A549 (cell line): Measurements from ENCODE around the gene PLIN4. TPM values are rescaled to one million over a fixed set of nuclear protein-coding genes. Genes with fewer than 3 reads are reported as not detected.
A peak's percentile ranks its signal among the peaks of the same experiment; 100 is the strongest.

Source experiments
- ATAC-seq, 2 experiments: fragments of 200-7000 bp in 1 of 2; fragments of >200 bp in 1 of 2; cut with Nextera tagmentation in 1 of 2; cut with Tn5 transposase in 1 of 2; 3 replicates each; pipeline versions ENCODE4 v1.8.0 to v1.9.1; 2018 to 2020; ENCODE audit warnings: mild to moderate bottlenecking in 1 of 2, moderate library complexity in 1 of 2
- CTCF ChIA-PET: fragments of 300-600 bp; sonication (Branson Sonifier 250); formaldehyde crosslinking; extraction: SDS; loops from one replicate; lab custom pipeline; 2021; ENCODE audit warnings: antibody characterized with exemption, inconsistent platforms; lab: Yijun Ruan, JAX
- POLR2A ChIA-PET: fragments of 350-600 bp; formaldehyde crosslinking; extraction: SDS; loops from one replicate; lab custom pipeline; 2021; ENCODE audit warnings: antibody characterized with exemption, inconsistent platforms; lab: Yijun Ruan, JAX
- DNase-seq, 2 experiments: peaks; one replicate each; pipeline versions ENCODE4 v3.0.0 to v3.0.0-alpha.2; 2011 to 2016; ENCODE audit warnings: low read depth in 1 of 2, low spot score in 1 of 2
- FAIRE-seq: peaks from 2 replicates; lab custom pipeline; 2011; peaks lifted over from hg19 to GRCh38; lab: Jason Lieb, UNC
- H3K27ac ChIP-seq, 2 experiments: fragments of >200 bp; sonication (Bioruptor Twin); formaldehyde crosslinking; 3 replicates each; pipeline ENCODE4 v1.5.1; 2016 to 2017
- H3K4me1 ChIP-seq: fragments of >200 bp; sonication (Bioruptor Twin); formaldehyde crosslinking; 3 replicates; pipeline ENCODE4 v1.6.1; 2016
- H3K4me2 ChIP-seq: fragments of >200 bp; sonication (Bioruptor Twin); formaldehyde crosslinking; 3 replicates; pipeline ENCODE4 v1.6.1; 2016
- H3K4me3 ChIP-seq: fragments of >200 bp; sonication (Bioruptor Twin); formaldehyde crosslinking; 3 replicates; pipeline ENCODE4 v1.5.1; 2016
- H3K9me3 ChIP-seq: fragments of >200 bp; sonication (Bioruptor Twin); formaldehyde crosslinking; 3 replicates; pipeline ENCODE4 v1.6.1; 2016
- ATOH8 ChIP-seq: fragments of 250-450 bp; sonication (Bioruptor Pico); IDR thresholded peaks from 2 replicates; pipeline ENCODE4 v1.5.0; 2020; ENCODE audit warnings: low read depth, mild to moderate bottlenecking, moderate library complexity
- BCL3 ChIP-seq: fragments of >200 bp; sonication (Bioruptor Twin); formaldehyde crosslinking; IDR thresholded peaks from 3 replicates; pipeline ENCODE4 v1.6.1; 2016
- BHLHE40 ChIP-seq: IDR thresholded peaks from 2 replicates; pipeline ENCODE4 v1.6.1; 2012; ENCODE audit warnings: low read depth, low read length, inconsistent platforms
- CBX8 ChIP-seq: fragments of 200-600 bp; sonication (generic); IDR thresholded peaks from 2 replicates; pipeline ENCODE4 v1.6.1; 2016
- CEBPB ChIP-seq, 2 experiments: fragments of >200 bp in 1 of 2; sonication (Bioruptor Twin) in 1 of 2; formaldehyde crosslinking in 1 of 2; IDR thresholded peaks; 2 replicates each; pipeline ENCODE4 v1.6.1; 2012 to 2016
- CHD2 ChIP-seq: fragments of 150-350 bp; IDR thresholded peaks from 2 replicates; pipeline ENCODE4 v1.6.1; 2014; ENCODE audit warnings: low read length; ENCODE audit not compliant: partially characterized antibody
- CTCF ChIP-seq: fragments of >200 bp; sonication (Bioruptor Twin); formaldehyde crosslinking; IDR thresholded peaks from 3 replicates; pipeline ENCODE4 v1.5.1; 2016
- E2F6 ChIP-seq: IDR thresholded peaks from 2 replicates; pipeline ENCODE4 v1.6.1; 2012; ENCODE audit warnings: low read depth, borderline replicate concordance
- EHF ChIP-seq: fragments of 250-450 bp; sonication (Bioruptor Pico); IDR thresholded peaks from 2 replicates; pipeline ENCODE4 v1.5.0; 2020; ENCODE audit warnings: mild to moderate bottlenecking
- EHMT2 ChIP-seq: fragments of 200-600 bp; sonication (generic); IDR thresholded peaks from 2 replicates; pipeline ENCODE4 v1.6.1; 2016; ENCODE audit warnings: antibody characterized with exemption, low read depth, mild to moderate bottlenecking, moderate library complexity
- ELK1 ChIP-seq: fragments of 150-350 bp; IDR thresholded peaks from 2 replicates; pipeline ENCODE4 v1.6.1; 2014; ENCODE audit warnings: low read depth, mild to moderate bottlenecking, low read length
- EP300 ChIP-seq, 2 experiments: fragments of >200 bp; sonication (Bioruptor Twin); formaldehyde crosslinking; IDR thresholded peaks; 2 replicates in 1 of 2; 3 replicates in 1 of 2; pipeline ENCODE4 v1.6.1; 2016 to 2017
- FOSB ChIP-seq: fragments of 250-450 bp; sonication (Bioruptor Pico); IDR thresholded peaks from 2 replicates; pipeline ENCODE4 v1.5.0; 2020; ENCODE audit warnings: mild to moderate bottlenecking, moderate library complexity
- FOSL2 ChIP-seq, 2 experiments: fragments of 450-650 bp in 1 of 2; fragments of >200 bp in 1 of 2; sonication (Bioruptor Twin) in 1 of 2; formaldehyde crosslinking; IDR thresholded peaks; 2 replicates each; pipeline versions ENCODE4 v1.5.0 to v1.6.1; 2016 to 2020; ENCODE audit warnings: mild to moderate bottlenecking in 1 of 2, moderate library complexity in 1 of 2
- FOXS1 ChIP-seq: fragments of 250-450 bp; sonication (Bioruptor Pico); IDR thresholded peaks from 2 replicates; pipeline ENCODE4 v1.5.0; 2020; ENCODE audit warnings: mild to moderate bottlenecking, moderate library complexity
- GATA3 ChIP-seq: IDR thresholded peaks from 2 replicates; pipeline ENCODE4 v1.6.1; 2012; ENCODE audit warnings: borderline replicate concordance
- HDAC2 ChIP-seq: fragments of 200-600 bp; sonication (generic); IDR thresholded peaks from 2 replicates; pipeline ENCODE4 v1.6.1; 2016
- HOXB13 ChIP-seq: fragments of 250-450 bp; sonication (Bioruptor Pico); IDR thresholded peaks from 2 replicates; pipeline ENCODE4 v1.5.0; 2020; ENCODE audit warnings: low read depth, mild to moderate bottlenecking, moderate library complexity
- JUN ChIP-seq, 2 experiments: fragments of >200 bp; sonication (Bioruptor Twin); formaldehyde crosslinking; IDR thresholded peaks; 2 replicates in 1 of 2; 3 replicates in 1 of 2; pipeline ENCODE4 v1.6.1; 2016 to 2017
- KDM1A ChIP-seq: fragments of 200-600 bp; sonication (generic); IDR thresholded peaks from 2 replicates; pipeline ENCODE4 v1.6.1; 2016; ENCODE audit warnings: low read depth, mild to moderate bottlenecking
- MAX ChIP-seq: IDR thresholded peaks from 2 replicates; pipeline ENCODE4 v1.6.1; 2012
- MYC ChIP-seq: IDR thresholded peaks from 2 replicates; pipeline ENCODE4 v1.6.1; 2012; ENCODE audit warnings: mild to moderate bottlenecking, inconsistent platforms, low read length, improper control_type of control experiment, borderline replicate concordance
- NFE2L2 ChIP-seq: fragments of 150-350 bp; conservative IDR thresholded peaks from 2 replicates; pipeline ENCODE4 v1.6.1; 2014; ENCODE audit warnings: low read length
- POLR2A ChIP-seq: IDR thresholded peaks from 2 replicates; pipeline ENCODE4 v1.6.1; 2012; ENCODE audit warnings: mild to moderate bottlenecking, low read length
- POLR2AphosphoS2 ChIP-seq: conservative IDR thresholded peaks from 2 replicates; pipeline ENCODE4 v1.6.1; 2012; ENCODE audit warnings: low read length, improper control_type of control experiment, inconsistent platforms
- RAD21 ChIP-seq, 2 experiments: fragments of >200 bp in 1 of 2; sonication (Bioruptor Twin) in 1 of 2; formaldehyde crosslinking in 1 of 2; IDR thresholded peaks in 1 of 2; conservative IDR thresholded peaks in 1 of 2; 2 replicates in 1 of 2; 3 replicates in 1 of 2; pipeline ENCODE4 v1.6.1; 2012 to 2018; ENCODE audit warnings: inconsistent platforms in 1 of 2
- RARB ChIP-seq: fragments of 250-450 bp; sonication (Bioruptor Pico); IDR thresholded peaks from 2 replicates; pipeline ENCODE4 v1.8.0; 2021; ENCODE audit warnings: mild to moderate bottlenecking, moderate library complexity
- RFX5 ChIP-seq: fragments of 450-650 bp; IDR thresholded peaks from 2 replicates; pipeline ENCODE4 v1.7.1; 2014; ENCODE audit warnings: antibody characterized with exemption, mild to moderate bottlenecking, moderate library complexity
- SMC3 ChIP-seq: fragments of >200 bp; sonication (Bioruptor Twin); formaldehyde crosslinking; IDR thresholded peaks from 3 replicates; pipeline ENCODE4 v1.6.1; 2018; ENCODE audit warnings: inconsistent platforms
- ZC3H11A ChIP-seq: fragments of 450-650 bp; IDR thresholded peaks from 2 replicates; pipeline ENCODE4 v1.6.1; 2014; ENCODE audit warnings: antibody characterized with exemption, mild to moderate bottlenecking
- ZFP36 ChIP-seq: fragments of 450-650 bp; IDR thresholded peaks from 2 replicates; pipeline ENCODE4 v1.6.1; 2014; ENCODE audit warnings: borderline replicate concordance; ENCODE audit not compliant: partially characterized antibody
- WGBS: methylation state at CpG from one replicate; pipeline ENCODE4 v1.1.6; 2017; ENCODE audit errors: missing lambda C conversion rate; 5-methylcytosine and 5-hydroxymethylcytosine counted together
- polyA plus RNA-seq, 4 experiments: library from polyadenylated mRNA; depleted of rRNA in 3 of 4; stranded (reverse); fragments of >200 nt; fragmentation: RNase III in 1 of 4; extraction: RNeasy Plus Mini Kit Qiagen cat#74134 plus additional on column Dnase treatment in 1 of 4; gene quantifications; 2 replicates in 3 of 4; 3 replicates in 1 of 4; pipeline ENCODE4 v1.2.3, GENCODE V29; 2011 to 2017
- TF ChIP-seq, protein P1 (sequence below): fragments of >200 bp; sonication (Bioruptor Twin); formaldehyde crosslinking; IDR thresholded peaks from 2 replicates; pipeline ENCODE4 v1.6.1; 2016
- TF ChIP-seq, protein P2 (sequence below): fragments of 450-650 bp; IDR thresholded peaks from 2 replicates; pipeline ENCODE4 v1.6.1; 2014; ENCODE audit warnings: antibody characterized with exemption

The PLIN4 gene
- polyA plus RNA-seq, 2 of the 4 experiments (the other 2 are of a cell fraction) = 0.04 to 0.23 TPM

DNA sequence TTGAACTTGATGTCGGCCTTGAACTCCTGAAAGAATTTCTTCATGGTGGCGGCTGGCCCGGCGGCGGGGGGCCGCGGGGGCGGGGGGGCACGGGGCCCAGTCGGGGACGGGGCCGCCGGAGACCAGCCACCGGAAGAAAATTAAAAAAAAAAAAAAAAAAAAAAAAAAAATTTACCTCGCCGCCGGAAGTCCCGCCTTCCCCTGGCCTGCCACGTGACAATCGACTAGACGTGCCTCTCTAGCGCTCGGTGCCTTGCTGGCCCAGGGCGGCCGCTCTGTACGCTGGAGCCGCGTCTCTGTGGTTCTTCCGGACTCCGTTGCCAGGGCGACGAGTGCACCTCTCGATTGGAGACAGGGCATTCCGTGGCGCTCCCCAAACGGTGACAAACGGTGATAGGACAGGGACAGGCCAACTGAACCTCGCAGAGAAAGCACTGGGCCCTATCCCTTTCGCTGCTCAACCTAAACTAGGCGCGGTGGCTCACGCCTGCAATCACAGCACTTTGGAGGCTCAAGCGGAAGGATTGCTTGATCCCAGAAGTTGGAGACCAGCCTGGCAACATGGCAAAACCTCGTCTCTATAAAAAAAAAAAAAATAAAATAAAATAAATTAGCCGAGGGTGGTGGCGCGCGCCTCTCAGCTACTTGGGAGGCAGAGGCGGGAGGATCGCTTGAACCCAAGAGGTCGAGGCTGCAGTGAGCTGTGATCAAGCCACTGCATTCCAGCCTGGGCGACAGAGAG, 60.5 kb downstream of the PLIN4 start, which contains the start of gene UBXN6:
Gene UBXN6 (minus strand): TSS at position 141 of the 742 bp plus-strand sequence. CDS start 97 bp downstream, at position 44.
- Histone ChIP-seq H3K4me2 (peak within 1 kb of the TSS; percentile 95), H3K27ac (peak within 1 kb of the TSS; percentile 81 to 96), H3K4me1 (peaks cover 14% of the 10 kb centered on the region; the same call in 2 of the 3 replicates), H3K9me3 (no peaks in the 10 kb centered on the region), H3K4me3 (peak within 1 kb of the TSS; percentile 56)
- 18% methylated on average over 38 of the region's 52 CpGs for WGBS
- TF ChIP-seq, protein P1, sequence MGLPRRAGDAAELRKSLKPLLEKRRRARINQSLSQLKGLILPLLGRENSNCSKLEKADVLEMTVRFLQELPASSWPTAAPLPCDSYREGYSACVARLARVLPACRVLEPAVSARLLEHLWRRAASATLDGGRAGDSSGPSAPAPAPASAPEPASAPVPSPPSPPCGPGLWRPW = no peak
- TF ChIP-seq NFE2L2 = no peak
- TF ChIP-seq CEBPB (IDR thresholded peaks at IDR 0.05) = no peak
- TF ChIP-seq BCL3 = 0 out of 3 replicates have a peak, but pooled peaks have one; percentile 29
- no peak for TF ChIP-seq E2F6
- no peak for TF ChIP-seq GATA3
- no peak for TF ChIP-seq ATOH8 (CRISPR knock-in tag)
- 0 out of 2 replicates have a peak, but pooled peaks have one; percentile 8 for TF ChIP-seq ELK1
- TF ChIP-seq MAX = peak; percentile 77
- no peak for TF ChIP-seq RAD21 (conservative IDR thresholded peaks at IDR 0.05 in 1 of 2, IDR thresholded peaks at IDR 0.05 in 1 of 2)
- TF ChIP-seq FOXS1 (CRISPR knock-in tag) = no peak
- TF ChIP-seq JUN (IDR thresholded peaks at IDR 0.05) = peak in 1 of 2 experiments; percentile 65; a peak in 2 of 5 replicates
- TF ChIP-seq EP300 (IDR thresholded peaks at IDR 0.05) = no peak
- TF ChIP-seq, protein P2, sequence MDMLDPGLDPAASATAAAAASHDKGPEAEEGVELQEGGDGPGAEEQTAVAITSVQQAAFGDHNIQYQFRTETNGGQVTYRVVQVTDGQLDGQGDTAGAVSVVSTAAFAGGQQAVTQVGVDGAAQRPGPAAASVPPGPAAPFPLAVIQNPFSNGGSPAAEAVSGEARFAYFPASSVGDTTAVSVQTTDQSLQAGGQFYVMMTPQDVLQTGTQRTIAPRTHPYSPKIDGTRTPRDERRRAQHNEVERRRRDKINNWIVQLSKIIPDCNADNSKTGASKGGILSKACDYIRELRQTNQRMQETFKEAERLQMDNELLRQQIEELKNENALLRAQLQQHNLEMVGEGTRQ = peak; percentile 77
- no peak for TF ChIP-seq KDM1A
- TF ChIP-seq POLR2AphosphoS2 = no peak
- TF ChIP-seq FOSL2 (IDR thresholded peaks at IDR 0.05) = no peak
- no peak for TF ChIP-seq FOSL2 (CRISPR knock-in tag; IDR thresholded peaks at IDR 0.05)
- no peak for TF ChIP-seq HDAC2
- TF ChIP-seq RFX5 = no peak
- no peak for TF ChIP-seq ZC3H11A
- TF ChIP-seq EHF (CRISPR knock-in tag) = no peak
- no peak for TF ChIP-seq SMC3
- TF ChIP-seq FOSB = no peak
- TF ChIP-seq ZFP36 = no peak
- no peak; the same call in 1 of the 2 replicates for TF ChIP-seq POLR2A
- TF ChIP-seq HOXB13 = no peak
- TF ChIP-seq MYC = no peak
- no peak for TF ChIP-seq CTCF
- TF ChIP-seq RARB (CRISPR knock-in tag) = no peak
- no peak for TF ChIP-seq CHD2
- TF ChIP-seq CBX8 = no peak
- no peak; the same call in 1 of the 2 replicates for TF ChIP-seq BHLHE40
- no peak for TF ChIP-seq EHMT2
- FAIRE-seq = no peak
- ChIA-PET CTCF (interaction anchor here (0.7 kb wide), 1 partner anchor 13 kb away, joined by 3 read pairs; no protein-coding TSS in a partner anchor), POLR2A (interaction anchor here (0.7 to 1.2 kb wide), 4 partner anchors 13 to 254 kb away, joined by 3 to 8 read pairs (median 3); no protein-coding TSS in a partner anchor)
- ATAC-seq = peak; percentile 84 to 89
- peak; percentile 92 to 98 for DNase-seq
